ENCODE results near the gene SASH1. TPM values are rescaled to one million over a fixed set of nuclear protein-coding genes. Genes with fewer than 3 reads are reported as not detected.

The SASH1 gene
- total and polyA plus RNA-seq, 9 donors, result 8.6 to 35.2 (median 18.2) TPM

- Histone ChIP-seq H3K36me3 (no peaks in the 10 kb centered on the region), H3K27me3 (no peaks in the 10 kb centered on the region), H3K4me3 (no peak overlapping the region), H3K4me1 (ENCODE audit: insufficient read depth) (peaks cover 10% of the 10 kb centered on the region), H3K9me3 (no peaks in the 10 kb centered on the region), H3K27ac (no peak overlapping the region)
- no peak for DNase-seq
- intact Hi-C loops (cut with DNase I), result no loop called here
- TF ChIP-seq EP300 (IDR thresholded peaks at IDR 0.05) (no peak), CTCF (IDR thresholded peaks at IDR 0.05) (no peak), POLR2A (IDR thresholded peaks at IDR 0.05) (no peak)
- 72 to 94% (median 78%) methylated on average over 1 of the region's 1 CpG for WGBS, 3 donors
Measured at GRCh38 chr6:148436466-148436865, 93.8 kb downstream of the SASH1 start.

DNA sequence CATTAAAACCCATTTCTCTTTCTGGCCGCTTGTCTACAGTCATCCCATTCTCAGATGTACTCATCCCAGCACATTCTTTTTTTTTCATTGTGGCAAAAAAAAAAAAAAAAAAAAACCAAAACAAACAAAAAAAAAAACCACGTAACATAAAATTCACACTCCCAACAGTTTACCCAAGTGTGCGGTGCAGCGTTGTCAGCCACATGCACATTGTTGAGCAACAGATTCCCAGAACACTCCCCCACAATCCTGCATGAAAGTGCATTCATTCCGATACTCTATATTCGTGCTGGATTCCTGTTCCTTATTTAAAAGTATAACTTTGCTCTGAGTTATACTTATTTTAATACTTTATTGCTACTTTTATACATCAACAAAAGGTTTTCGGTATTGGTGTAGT is 96.0 kb downstream of the SASH1 start:
- peaks cover 5% of the 10 kb centered on the region for H3K4me1 ChIP-seq (ENCODE audit: insufficient read depth)
- no peak overlapping the region for H3K4me3 ChIP-seq
- no peak overlapping the region for H3K27ac ChIP-seq
- no peak for DNase-seq
- H3K9me3 ChIP-seq, result no peaks in the 10 kb centered on the region
- TF ChIP-seq POLR2A (IDR thresholded peaks at IDR 0.05) (no peak), CTCF (IDR thresholded peaks at IDR 0.05) (no peak), EP300 (IDR thresholded peaks at IDR 0.05) (no peak)
- H3K27me3 ChIP-seq, result no peaks in the 10 kb centered on the region
- intact Hi-C loops (cut with DNase I), result no loop called here
- 22 to 49% (median 27%) methylated on average over 7 of the region's 7 CpGs for WGBS, 3 donors
- no peaks in the 10 kb centered on the region for H3K36me3 ChIP-seq

GRCh38 chr6:148440016-148440415 is 97.4 kb downstream of the SASH1 start:
- intact Hi-C loops (cut with DNase I), result no loop called here
- no peak for DNase-seq
- TF ChIP-seq CTCF (IDR thresholded peaks at IDR 0.05), result no peak
- no peak for TF ChIP-seq EP300 (IDR thresholded peaks at IDR 0.05)
- TF ChIP-seq POLR2A (IDR thresholded peaks at IDR 0.05), result no peak
- H3K36me3 ChIP-seq, result no peaks in the 10 kb centered on the region
- H3K27ac ChIP-seq, result no peak overlapping the region
- no peaks in the 10 kb centered on the region for H3K9me3 ChIP-seq
- H3K4me1 ChIP-seq (ENCODE audit: insufficient read depth), result peaks cover 5% of the 10 kb centered on the region
- 94 to 97% (median 97%) methylated on average over 13 of the region's 13 CpGs for WGBS, 3 donors
- no peak overlapping the region for H3K4me3 ChIP-seq
- no peaks in the 10 kb centered on the region for H3K27me3 ChIP-seq

DNA sequence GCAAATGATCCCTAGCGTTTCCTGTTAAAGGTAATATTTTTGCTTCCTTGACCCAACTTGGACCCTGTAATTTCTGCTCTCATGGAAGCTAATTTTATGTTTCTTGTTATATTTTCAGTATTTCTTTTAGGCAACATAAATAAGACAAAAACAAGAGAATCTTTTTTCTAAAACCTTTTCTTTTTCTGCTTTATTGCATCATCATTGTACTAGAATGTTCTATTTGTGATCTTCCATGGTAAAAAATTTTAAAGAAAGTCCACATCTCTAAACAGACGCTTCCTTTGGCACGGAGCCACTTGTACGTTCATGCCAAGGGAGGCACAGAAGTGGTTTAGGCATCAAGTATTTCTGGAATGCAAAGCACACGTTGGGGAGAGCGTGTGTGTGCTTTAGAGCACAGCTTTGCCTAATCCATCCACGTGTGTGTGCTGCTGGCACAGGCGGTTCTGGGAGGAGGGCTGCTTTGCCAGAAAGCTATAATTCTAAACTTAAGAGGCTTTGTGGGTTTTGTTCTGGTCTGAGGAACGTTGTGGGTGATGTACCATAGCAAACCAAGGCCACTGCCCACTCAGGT is 98.3 kb downstream of the SASH1 start:
- peak; percentile 51 to 80 (median 62) for DNase-seq
- 3 to 9% (median 4%) methylated on average over 9 of the region's 9 CpGs for WGBS, 3 donors
- no peak overlapping the region for H3K27ac ChIP-seq
- peaks cover 5% of the 10 kb centered on the region for H3K4me1 ChIP-seq (ENCODE audit: insufficient read depth)
- intact Hi-C loops (cut with DNase I), result no loop called here
- no peak overlapping the region for H3K4me3 ChIP-seq
- no peaks in the 10 kb centered on the region for H3K36me3 ChIP-seq
- H3K27me3 ChIP-seq, result no peaks in the 10 kb centered on the region
- TF ChIP-seq POLR2A (IDR thresholded peaks at IDR 0.05) (no peak), EP300 (IDR thresholded peaks at IDR 0.05) (no peak), CTCF (IDR thresholded peaks at IDR 0.05) (no peak)
- no peaks in the 10 kb centered on the region for H3K9me3 ChIP-seq

All from ovary (tissue), 9 donors.